ENCODE measurements around the gene C12orf50.

The C12orf50 gene

GRCh38 chr12:88001327-88001726, 27.9 kb downstream of the C12orf50 start:
- DNase-seq (ENCODE audit: extremely low read depth, low read depth), result no peak
- no peak overlapping the region for H3K4me3 ChIP-seq (replicated peaks; ENCODE audit: low read depth, low read length)
- TF ChIP-seq, protein P1, sequence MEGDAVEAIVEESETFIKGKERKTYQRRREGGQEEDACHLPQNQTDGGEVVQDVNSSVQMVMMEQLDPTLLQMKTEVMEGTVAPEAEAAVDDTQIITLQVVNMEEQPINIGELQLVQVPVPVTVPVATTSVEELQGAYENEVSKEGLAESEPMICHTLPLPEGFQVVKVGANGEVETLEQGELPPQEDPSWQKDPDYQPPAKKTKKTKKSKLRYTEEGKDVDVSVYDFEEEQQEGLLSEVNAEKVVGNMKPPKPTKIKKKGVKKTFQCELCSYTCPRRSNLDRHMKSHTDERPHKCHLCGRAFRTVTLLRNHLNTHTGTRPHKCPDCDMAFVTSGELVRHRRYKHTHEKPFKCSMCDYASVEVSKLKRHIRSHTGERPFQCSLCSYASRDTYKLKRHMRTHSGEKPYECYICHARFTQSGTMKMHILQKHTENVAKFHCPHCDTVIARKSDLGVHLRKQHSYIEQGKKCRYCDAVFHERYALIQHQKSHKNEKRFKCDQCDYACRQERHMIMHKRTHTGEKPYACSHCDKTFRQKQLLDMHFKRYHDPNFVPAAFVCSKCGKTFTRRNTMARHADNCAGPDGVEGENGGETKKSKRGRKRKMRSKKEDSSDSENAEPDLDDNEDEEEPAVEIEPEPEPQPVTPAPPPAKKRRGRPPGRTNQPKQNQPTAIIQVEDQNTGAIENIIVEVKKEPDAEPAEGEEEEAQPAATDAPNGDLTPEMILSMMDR (IDR thresholded peaks at IDR 0.05; ENCODE audit: low read depth, low read length, missing control alignments), result no peak

- peak; percentile 43 for DNase-seq (ENCODE audit: extremely low read depth, low read depth)
- H3K4me3 ChIP-seq (replicated peaks; ENCODE audit: low read depth, low read length), result no peak overlapping the region
- TF ChIP-seq, protein P1 (IDR thresholded peaks at IDR 0.05; ENCODE audit: low read depth, low read length, missing control alignments), result peak; percentile 72
Measured at GRCh38 chr12:87995581-87996178, 33.5 kb downstream of the C12orf50 start.

DNA sequence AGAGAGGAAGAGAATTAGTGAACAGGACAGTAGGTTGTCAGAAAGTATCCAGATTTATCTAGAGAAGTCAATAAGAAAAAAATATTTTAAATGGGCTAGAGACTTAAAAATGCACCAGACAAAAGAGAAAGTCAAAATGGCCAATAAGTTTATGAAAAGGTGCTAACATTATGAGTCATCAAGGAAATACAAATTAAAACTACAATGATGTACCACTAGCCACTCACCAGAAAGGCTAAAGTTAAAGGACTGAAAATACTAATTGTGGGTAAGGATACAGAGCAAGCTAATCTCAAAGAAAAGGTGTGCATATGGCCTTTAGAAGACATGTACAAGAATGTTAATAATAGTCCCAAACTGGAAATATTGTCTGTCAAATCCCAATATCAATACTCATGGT, 37.7 kb downstream of the C12orf50 start:
- no peak for DNase-seq (ENCODE audit: extremely low read depth, low read depth)
- TF ChIP-seq, protein P1 (IDR thresholded peaks at IDR 0.05; ENCODE audit: low read depth, low read length, missing control alignments), result no peak
- H3K4me3 ChIP-seq (replicated peaks; ENCODE audit: low read depth, low read length), result no peak overlapping the region

DNA sequence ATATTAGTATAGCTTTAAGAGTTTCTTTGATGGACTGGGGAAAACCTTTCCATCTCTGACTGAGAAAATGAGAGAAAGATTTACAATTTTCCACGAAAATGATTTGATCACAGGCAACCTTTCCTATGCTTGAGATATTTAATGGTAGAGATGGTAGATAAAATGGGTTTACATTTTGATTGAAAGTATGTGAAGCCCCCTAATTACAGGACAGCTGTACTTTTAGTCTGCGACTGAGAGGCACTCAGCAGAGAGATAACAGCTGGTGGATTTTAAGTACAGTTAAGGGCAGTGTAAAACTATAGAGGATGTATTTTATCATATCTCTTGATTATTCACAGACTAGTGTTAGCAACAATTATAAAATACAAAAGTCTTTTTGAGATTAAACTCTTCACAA, 40.7 kb downstream of the C12orf50 start:
- DNase-seq (ENCODE audit: extremely low read depth, low read depth), result no peak
- no peak overlapping the region for H3K4me3 ChIP-seq (replicated peaks; ENCODE audit: low read depth, low read length)
- TF ChIP-seq, protein P1 (IDR thresholded peaks at IDR 0.05; ENCODE audit: low read depth, low read length, missing control alignments), result no peak

- H3K4me3 ChIP-seq (replicated peaks; ENCODE audit: low read depth, low read length), result no peak overlapping the region
- no peak for DNase-seq (ENCODE audit: extremely low read depth, low read depth)
- TF ChIP-seq, protein P1 (IDR thresholded peaks at IDR 0.05; ENCODE audit: low read depth, low read length, missing control alignments), result no peak
Measured at GRCh38 chr12:87985069-87985675, 44.0 kb downstream of the C12orf50 start.

- no peak for DNase-seq (ENCODE audit: extremely low read depth, low read depth)
- H3K4me3 ChIP-seq (replicated peaks; ENCODE audit: low read depth, low read length), result no peak overlapping the region
- TF ChIP-seq, protein P1 (IDR thresholded peaks at IDR 0.05; ENCODE audit: low read depth, low read length, missing control alignments), result no peak
Measured at GRCh38 chr12:87982208-87982607, 47.0 kb downstream of the C12orf50 start.

Measured in HFF-Myc (cell line).